Measurements from ENCODE around the gene PHACTR2.
"Not testable (repeated sequence)": the region's sequence is repeated elsewhere in the genome, so short reads cannot be mapped to it uniquely, and the experiment has no call there.

Gene PHACTR2

GRCh38 chr6:143822584-143823024, 144.8 kb downstream of the PHACTR2 start:
- no peak for DNase-seq

DNA sequence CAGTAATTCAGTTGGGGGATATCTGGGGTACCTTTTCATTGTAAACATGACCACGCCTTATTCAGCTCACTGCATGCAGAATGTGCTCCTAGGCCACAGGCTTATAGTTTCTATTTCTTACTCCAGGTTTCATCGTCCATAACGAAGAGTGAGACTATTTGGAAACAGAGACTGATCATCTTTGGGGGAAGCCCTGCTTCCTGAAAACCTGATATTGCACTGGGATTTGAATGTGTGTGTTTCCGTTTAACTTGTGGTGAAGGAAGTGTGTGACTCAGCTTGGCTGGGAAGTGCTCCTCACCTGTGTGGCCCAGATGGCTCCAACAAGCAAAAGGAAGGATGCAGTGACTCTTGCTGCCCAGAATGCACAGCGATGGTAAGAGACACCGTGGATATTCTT, 145.8 kb downstream of the PHACTR2 start:
- DNase-seq: no peak

DNA sequence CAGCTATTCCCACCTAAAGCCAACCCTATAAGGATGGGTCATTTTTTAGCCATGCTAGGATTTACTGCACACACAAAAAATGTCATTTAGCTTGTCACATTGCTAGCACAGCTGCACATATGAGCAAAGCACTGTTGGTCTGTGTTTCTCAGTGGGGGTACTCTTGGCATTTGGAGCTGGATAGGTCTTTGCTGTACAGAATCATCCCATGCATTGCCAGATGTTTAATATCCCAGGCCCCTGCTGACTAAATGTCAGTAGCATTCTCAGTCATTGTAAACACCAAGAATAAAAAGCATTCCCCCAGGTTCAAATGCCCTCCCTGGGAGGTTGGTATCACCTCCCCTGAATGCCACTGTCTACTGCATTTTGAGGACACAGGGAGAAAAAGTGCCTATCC, 150.8 kb downstream of the PHACTR2 start:
- DNase-seq: no peak

DNA sequence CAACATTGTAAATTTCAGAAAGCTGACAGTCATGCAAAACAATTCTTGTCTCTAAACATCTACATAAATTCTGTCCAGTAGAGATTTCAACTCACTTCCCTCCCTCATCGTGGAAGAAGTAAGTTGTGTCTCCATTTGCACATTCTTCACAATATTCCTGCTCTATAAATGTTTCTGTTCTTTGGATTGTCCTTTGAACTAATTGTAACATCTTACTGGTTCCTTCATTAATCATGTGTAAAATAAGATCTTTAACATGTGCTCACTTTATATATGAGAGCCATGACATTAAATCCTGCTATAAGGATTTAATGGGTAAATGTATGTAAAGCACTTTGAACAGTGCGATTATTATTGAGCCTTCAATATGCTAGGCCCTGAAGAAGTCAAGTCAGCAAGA, 158.4 kb downstream of the PHACTR2 start:
- no peak for DNase-seq

GRCh38 chr6:143838395-143838794, 160.6 kb downstream of the PHACTR2 start:
- DNase-seq: no peak

DNA sequence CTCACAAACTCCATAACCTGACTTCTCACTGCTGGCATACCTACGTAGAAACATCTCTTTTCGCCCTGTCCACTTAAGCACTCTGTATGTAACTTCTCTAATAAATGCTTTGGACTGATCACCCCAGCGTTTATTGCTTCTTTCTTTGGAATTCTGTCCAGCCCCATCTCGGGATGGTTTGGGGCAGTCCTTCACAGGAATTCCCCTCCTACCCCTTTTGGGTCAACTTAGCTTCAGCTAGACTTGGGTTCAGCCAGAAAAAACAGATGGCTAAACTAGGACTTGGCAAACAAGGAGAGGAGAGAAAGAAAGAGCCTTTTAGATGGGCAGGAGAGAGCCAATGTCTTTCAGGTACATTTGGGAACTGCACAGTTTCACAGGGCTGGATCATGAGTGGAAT, 161.4 kb downstream of the PHACTR2 start:
- DNase-seq: no peak

GRCh38 chr6:143840595-143841265, 163.0 kb downstream of the PHACTR2 start:
- DNase-seq: no peak

DNA sequence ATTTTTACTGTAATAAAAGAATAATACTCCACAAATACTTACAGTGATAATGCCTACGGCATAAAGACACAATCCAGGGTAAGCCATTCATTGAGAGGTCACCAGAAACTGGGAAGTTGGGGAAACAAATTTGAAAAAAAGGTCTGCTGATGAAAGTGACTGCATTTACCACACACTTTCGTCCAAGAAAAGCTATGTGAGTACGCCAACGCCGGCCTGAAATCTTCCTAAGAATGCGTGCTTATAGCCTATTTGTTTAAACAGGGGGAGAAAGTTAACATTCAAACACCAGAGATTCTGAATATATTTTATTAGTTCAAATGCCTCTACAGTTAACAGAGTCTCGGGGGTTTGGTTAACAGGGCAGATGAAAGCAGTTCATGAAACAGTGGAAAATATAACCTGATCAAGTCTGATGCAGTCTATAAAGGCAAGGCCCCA, 164.7 kb downstream of the PHACTR2 start:
- DNase-seq: no peak

- peak; percentile 90 for DNase-seq
Measured at GRCh38 chr6:143842902-143843676, 165.3 kb downstream of the PHACTR2 start, which contains the start of gene LTV1. TSS of gene LTV1 (plus strand) at chr6:143843338. CDS start at chr6:143843478, 140 bp downstream.

DNA sequence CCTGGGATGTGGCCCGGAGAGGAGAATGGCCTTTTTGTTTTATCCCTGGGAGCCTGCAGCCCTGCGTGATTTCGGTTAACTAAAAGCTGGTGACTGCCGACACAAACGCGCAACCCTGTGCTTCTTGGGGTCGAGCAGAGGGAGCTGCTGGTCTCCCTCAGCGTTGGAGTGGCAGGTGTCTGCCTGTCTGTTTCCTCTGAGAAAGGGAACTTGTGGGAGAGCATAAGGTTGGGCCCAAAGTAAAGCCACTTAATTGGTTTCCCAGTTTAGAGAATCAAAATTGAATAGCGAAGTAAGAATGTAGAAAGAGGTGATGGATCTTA, 165.9 kb downstream of the PHACTR2 start:
- DNase-seq: no peak

GRCh38 chr6:143844006-143844405, 166.2 kb downstream of the PHACTR2 start:
- no peak for DNase-seq

DNA sequence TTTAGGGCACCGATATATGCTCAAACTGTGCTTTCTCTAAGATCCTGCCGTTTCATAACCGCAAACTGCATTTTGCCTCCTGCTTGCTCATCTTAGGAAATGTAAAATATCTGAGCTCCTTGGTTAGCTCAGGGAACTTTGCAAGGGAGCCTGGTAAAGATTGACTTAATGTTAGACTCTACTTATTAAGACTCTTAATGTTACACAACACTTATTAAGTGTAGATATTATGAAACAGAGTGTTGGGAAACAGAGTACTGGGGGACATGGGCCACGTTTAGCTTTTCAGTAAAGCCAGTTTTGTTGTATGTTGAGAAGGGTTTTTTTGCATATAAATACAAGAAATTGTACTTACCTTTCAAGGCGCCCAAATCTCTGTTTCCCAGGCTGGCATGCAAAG, 167.3 kb downstream of the PHACTR2 start:
- no peak for DNase-seq

DNA sequence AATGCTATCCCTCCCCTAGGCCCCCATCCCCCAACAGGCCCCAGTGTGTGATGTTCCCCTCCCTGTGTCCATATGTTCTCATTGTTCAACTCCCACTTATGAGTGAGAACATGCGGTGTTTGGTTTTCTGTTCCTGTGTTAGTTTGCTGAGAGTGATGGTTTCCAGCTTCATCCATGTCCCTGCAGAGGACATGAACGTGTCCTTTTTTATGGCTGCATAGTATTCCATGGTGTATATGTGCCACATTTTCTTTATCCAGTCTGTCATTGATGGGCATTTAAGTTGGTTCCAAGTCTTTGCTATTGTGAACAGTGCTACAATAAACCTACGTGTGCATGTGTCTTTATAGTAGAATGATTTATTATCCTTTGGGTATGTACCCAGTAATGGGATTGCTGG, 173.9 kb downstream of the PHACTR2 start:
- DNase-seq: not testable (repeated sequence)

- DNase-seq: not testable (repeated sequence)
Measured at GRCh38 chr6:143855057-143855456, 177.3 kb downstream of the PHACTR2 start.

DNA sequence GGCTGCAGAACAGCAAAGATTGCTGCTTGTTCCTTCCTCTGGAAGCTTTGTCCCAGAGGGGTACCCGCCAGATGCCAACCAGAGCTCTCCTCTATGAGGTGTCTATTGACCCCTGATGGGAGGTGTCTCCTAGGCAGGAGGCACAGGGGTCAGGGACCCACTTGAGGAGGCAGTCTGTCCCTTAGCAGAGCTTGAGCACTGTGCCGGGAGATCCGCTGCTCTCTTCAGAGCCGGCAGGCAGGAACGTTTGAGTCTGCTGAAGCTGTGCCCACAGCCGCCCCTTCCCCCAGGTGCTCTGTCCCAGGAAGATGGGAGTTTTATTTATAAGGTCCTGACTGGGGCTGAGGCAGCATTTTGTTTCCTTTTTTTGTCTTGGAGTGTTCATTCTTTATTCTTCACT, 179.0 kb downstream of the PHACTR2 start:
- not testable (repeated sequence) for DNase-seq

DNA sequence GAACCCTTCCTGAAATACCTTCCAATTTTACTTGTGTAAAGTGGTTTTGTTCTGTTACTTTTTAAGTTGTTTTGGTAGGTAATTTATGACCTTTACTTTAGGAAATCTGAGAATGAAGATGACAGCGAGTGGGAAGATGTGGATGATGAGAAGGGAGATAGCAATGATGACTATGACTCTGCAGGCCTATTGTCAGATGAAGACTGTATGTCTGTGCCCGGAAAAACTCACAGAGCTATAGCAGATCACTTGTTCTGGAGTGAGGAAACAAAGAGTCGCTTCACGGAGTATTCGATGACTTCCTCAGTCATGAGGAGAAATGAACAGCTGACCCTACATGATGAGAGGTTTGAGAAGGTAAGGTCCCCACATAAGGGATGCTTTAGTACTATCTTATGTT, 179.9 kb downstream of the PHACTR2 start:
- no peak for DNase-seq

- no peak for DNase-seq
Measured at GRCh38 chr6:143859891-143860660, 182.3 kb downstream of the PHACTR2 start.

GRCh38 chr6:143863771-143864170, 186.0 kb downstream of the PHACTR2 start:
- DNase-seq: no peak

- no peak for DNase-seq
Measured at GRCh38 chr6:143864234-143864633, 186.5 kb downstream of the PHACTR2 start, which contains the start of gene ZC2HC1B. TSS of gene ZC2HC1B (plus strand) at chr6:143864474. CDS start at chr6:143864540, 66 bp downstream.

DNA sequence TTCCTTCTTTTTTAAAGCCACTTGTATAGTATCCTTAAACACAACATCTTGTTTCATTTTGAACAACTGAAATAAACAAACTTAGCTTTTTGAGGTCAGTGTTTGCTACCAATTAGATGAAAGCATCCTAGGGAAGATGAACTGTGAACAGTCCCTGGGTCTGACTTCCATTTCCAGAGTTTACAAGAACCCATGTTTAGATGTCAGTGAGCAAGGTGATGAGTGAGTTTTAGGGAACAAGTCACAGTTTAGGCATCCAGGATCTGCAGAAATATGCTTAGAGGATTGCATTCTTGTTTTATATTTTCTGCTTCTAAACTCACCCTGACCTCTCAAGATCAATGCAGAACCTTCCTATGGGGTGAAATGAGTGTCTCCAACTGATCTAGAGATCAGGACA, 189.5 kb downstream of the PHACTR2 start:
- DNase-seq: no peak

DNA sequence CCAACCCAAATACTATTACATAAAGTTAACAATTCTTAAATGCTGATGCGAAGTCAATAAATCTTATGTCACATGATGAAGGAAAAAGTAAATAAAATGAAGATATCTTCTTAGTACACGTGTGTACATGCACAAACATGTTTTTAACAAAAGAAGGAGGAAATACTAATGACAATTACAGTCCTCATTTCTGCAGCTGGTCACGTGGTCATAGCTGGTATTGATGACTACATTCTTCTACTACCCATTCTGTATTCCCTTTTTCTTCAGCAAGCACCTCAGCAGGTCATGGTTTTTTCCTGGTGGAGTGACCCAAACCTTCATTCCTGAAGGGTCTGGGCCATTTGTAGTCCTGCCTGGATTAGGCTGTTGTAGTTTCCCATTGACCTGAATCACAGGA, 191.0 kb downstream of the PHACTR2 start:
- DNase-seq: not testable (repeated sequence)

- DNase-seq: not testable (repeated sequence)
Measured at GRCh38 chr6:143871202-143871730, 193.5 kb downstream of the PHACTR2 start.

DNA sequence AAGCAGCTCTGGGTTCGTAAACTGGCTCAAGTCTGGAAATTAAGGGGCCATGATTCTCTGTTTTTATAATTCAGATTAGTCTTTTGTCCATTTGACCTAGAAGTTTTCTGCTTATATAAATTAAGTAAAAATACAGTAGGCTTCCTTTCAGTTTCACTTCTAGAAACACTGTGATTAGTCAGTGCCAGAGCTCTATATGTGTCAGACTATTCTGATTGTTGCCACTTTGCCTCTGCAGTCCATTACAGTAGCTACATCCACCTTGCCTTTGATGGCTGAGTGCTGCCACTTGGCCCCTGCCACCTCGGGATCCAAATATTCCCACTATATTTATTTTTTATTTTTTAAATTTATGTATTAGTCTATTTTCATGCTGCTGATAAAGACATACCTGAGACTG, 194.4 kb downstream of the PHACTR2 start:
- no peak for DNase-seq
